Measurements from ENCODE around the gene CEP89.

DNA sequence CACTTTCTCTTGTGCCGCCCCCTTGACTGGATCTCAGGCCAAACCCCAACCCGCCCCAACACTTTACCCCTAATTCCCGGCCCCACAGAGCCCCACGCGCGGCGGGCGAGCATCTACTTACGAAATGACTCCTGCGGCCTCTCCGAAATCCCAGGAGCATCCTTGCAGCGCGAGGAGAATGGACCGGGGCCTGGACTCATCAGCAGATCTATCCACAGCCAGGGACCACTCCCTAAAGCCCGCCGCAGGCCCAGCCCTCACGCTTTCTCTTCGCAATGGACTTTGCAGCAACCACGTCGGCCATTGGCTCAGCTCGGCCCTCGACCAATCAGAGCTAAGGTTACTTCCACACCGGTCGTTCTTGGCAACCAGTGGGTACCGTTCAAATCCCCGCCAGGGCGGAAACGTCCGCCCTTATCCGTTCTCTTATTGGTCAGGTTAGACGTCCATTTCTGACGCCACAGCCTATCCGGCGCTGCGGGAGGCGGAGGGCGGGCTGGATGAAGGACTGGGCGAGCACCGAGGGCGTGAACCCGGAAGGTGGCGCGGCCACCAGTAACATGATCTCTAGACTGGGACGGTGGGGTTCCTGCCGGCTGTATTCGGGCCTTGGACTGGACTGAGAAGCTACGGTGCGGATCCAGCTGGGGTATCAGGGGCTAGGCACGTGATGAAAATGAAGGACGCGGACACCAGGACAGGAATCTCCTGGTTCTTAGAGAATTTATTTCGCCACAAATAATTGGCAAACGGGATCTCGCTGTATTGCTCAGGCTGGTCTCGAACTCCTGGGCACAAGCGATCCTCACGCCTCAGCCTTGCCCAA lies at the start of gene CEP89, which contains the start of gene FAAP24:
- TF ChIP-seq TAF1 (IDR thresholded peaks at IDR 0.05; ENCODE audit: borderline replicate concordance, low read depth, low read length) (no peak), POLR2AphosphoS5 (IDR thresholded peaks at IDR 0.05; ENCODE audit: low read depth, low read length) (peak; percentile 86)

Measured in GM12892 (cell line).